Measurements from ENCODE around the gene RHD. TPM values are rescaled to one million over a fixed set of nuclear protein-coding genes. Genes with fewer than 3 reads are reported as not detected.

The RHD gene
- total RNA-seq, 1 donor from 2014 or later = 0.38 TPM

DNA sequence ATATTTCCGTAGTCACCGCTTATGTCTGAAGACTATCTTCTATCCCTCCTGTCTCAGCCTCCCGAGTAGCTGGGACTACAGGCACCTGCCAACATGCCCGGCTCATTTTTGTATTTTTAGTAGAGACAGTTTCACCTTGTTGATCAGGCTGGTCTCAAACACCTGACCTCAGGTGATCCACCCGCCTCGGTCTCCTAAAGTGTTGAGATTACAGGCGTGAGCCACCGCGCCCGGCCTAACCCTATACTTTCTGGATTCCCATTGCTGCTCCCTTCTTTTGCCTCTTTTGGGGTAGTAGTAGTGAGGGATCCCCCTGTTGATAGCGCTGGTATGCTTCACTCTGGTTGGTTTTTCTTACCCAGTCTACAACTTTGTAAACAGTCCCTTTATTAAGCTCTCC is 34.3 kb upstream of the RHD start:
- no peak overlapping the region for H3K4me3 Mint-ChIP-seq (ENCODE audit: unreplicated experiment)
- peaks cover 7% of the 10 kb centered on the region for H3K36me3 Mint-ChIP-seq (ENCODE audit: low read depth, unreplicated experiment)
- no peak for DNase-seq (ENCODE audit: low spot score)
- no peaks in the 10 kb centered on the region for H3K9me3 Mint-ChIP-seq (ENCODE audit: unreplicated experiment)
- TF ChIP-seq, protein P1, sequence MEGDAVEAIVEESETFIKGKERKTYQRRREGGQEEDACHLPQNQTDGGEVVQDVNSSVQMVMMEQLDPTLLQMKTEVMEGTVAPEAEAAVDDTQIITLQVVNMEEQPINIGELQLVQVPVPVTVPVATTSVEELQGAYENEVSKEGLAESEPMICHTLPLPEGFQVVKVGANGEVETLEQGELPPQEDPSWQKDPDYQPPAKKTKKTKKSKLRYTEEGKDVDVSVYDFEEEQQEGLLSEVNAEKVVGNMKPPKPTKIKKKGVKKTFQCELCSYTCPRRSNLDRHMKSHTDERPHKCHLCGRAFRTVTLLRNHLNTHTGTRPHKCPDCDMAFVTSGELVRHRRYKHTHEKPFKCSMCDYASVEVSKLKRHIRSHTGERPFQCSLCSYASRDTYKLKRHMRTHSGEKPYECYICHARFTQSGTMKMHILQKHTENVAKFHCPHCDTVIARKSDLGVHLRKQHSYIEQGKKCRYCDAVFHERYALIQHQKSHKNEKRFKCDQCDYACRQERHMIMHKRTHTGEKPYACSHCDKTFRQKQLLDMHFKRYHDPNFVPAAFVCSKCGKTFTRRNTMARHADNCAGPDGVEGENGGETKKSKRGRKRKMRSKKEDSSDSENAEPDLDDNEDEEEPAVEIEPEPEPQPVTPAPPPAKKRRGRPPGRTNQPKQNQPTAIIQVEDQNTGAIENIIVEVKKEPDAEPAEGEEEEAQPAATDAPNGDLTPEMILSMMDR (IDR thresholded peaks at IDR 0.05; ENCODE audit: unreplicated experiment) = no peak
- peaks cover 17% of the 10 kb centered on the region for H3K4me1 Mint-ChIP-seq (ENCODE audit: unreplicated experiment)
- no peak overlapping the region for H3K27ac Mint-ChIP-seq (ENCODE audit: unreplicated experiment)
- H3K27me3 Mint-ChIP-seq (ENCODE audit: unreplicated experiment) = no peaks in the 10 kb centered on the region

DNA sequence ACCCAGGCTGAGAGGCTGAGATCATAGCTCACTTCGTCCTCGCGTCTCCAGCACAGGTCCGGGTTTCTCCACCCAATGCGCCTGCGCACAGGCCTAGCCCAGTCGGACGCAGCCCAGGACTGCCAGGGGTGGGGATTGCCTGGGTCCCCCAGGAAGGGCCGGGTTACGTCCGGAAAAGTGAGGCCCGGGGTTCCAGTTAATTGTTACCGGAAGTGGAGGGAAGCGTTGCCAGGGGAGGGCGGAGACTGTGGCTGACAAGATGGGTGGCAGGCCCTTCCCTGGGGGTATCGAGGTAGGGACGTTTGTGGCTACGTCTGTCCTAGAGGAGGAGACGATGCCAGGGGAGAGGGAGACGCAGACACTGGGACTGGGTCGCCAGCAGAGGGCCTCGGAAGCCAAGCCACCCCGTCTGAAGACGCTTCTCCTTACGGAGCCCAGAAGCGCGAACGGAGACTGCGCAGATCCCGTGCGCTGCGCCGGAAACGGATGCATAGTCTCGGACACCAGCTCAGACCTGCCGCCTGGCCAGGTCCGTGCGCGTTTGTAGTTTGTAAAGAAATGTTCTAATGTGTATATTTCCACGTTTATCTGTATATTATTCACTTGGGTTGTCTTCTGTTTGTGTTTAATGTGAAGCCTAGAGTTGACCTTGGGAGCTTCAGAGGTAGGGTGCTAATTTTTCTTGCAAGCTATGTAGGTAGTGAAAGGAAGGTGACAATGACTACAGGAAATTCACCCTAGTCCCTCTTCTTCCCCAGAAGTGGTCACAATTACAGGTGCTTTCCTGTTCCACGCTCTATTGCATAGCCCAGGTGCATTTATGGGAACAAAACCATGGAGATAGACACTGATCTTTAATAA is 32.4 kb upstream of the RHD start:
- Mint-ChIP-seq H3K27me3 (ENCODE audit: unreplicated experiment) (no peaks in the 10 kb centered on the region), H3K36me3 (ENCODE audit: low read depth, unreplicated experiment) (peaks cover 22% of the 10 kb centered on the region), H3K27ac (ENCODE audit: unreplicated experiment) (peak overlapping the region; percentile 99), H3K9me3 (ENCODE audit: unreplicated experiment) (no peaks in the 10 kb centered on the region), H3K4me1 (ENCODE audit: unreplicated experiment) (peaks cover 23% of the 10 kb centered on the region), H3K4me3 (ENCODE audit: unreplicated experiment) (peak overlapping the region; percentile 80)
- DNase-seq (ENCODE audit: low spot score) = peak; percentile 86
- TF ChIP-seq, protein P1 (IDR thresholded peaks at IDR 0.05; ENCODE audit: unreplicated experiment) = peak; percentile 24

DNA sequence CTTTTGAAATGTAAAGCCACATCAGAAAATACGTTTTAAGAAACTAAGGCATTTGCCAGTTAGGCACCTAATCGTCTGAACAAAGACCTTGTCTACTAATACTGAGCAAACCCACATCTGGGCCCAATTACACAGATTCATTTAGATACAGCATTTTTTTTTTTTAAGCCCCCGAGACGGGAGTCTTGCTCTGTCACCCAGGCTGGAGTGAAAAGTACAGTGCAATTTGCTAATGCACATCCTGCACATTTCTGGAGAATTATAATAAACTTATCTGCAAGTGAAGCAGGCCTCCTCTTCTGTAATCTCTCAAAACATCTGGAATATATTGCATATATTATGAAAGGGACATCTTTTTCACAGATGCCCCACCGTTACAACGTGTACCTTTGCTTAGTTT is 28.4 kb upstream of the RHD start:
- Mint-ChIP-seq H3K4me1 (ENCODE audit: unreplicated experiment) (peaks cover 48% of the 10 kb centered on the region), H3K4me3 (ENCODE audit: unreplicated experiment) (peak overlapping the region; percentile 78), H3K36me3 (ENCODE audit: low read depth, unreplicated experiment) (peaks cover 44% of the 10 kb centered on the region), H3K9me3 (ENCODE audit: unreplicated experiment) (no peaks in the 10 kb centered on the region), H3K27me3 (ENCODE audit: unreplicated experiment) (peaks cover 6% of the 10 kb centered on the region), H3K27ac (ENCODE audit: unreplicated experiment) (peak overlapping the region; percentile 43)
- TF ChIP-seq, protein P1 (IDR thresholded peaks at IDR 0.05; ENCODE audit: unreplicated experiment) = no peak
- DNase-seq (ENCODE audit: low spot score) = no peak

DNA sequence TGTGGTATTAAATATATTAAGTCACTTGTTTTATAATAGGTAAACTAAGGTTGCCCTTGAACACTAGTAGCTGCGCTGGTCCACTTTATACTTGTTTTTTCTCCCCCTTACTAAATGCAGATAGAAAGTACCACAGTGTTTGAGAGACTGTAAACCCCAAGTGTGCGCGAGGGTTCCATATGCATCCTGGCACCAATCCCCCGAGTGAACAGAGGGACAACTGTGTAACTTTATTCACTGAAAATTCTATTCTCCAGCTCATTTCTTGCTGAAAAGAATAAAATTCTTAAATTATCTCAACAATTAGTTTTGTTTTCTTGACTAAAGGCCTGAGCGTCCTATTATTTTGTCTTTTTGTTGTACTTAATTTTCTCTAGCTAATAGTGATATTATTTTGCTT is 26.9 kb upstream of the RHD start:
- peaks cover 6% of the 10 kb centered on the region for H3K27me3 Mint-ChIP-seq (ENCODE audit: unreplicated experiment)
- peak overlapping the region; percentile 99 for H3K4me3 Mint-ChIP-seq (ENCODE audit: unreplicated experiment)
- peaks cover 44% of the 10 kb centered on the region for H3K36me3 Mint-ChIP-seq (ENCODE audit: low read depth, unreplicated experiment)
- TF ChIP-seq, protein P1 (IDR thresholded peaks at IDR 0.05; ENCODE audit: unreplicated experiment) = no peak
- peak overlapping the region; percentile 93 for H3K27ac Mint-ChIP-seq (ENCODE audit: unreplicated experiment)
- H3K4me1 Mint-ChIP-seq (ENCODE audit: unreplicated experiment) = peaks cover 36% of the 10 kb centered on the region
- no peak for DNase-seq (ENCODE audit: low spot score)
- no peaks in the 10 kb centered on the region for H3K9me3 Mint-ChIP-seq (ENCODE audit: unreplicated experiment)

All from endothelial cell (in vitro differentiated cells).